Muscle layer of colon (tissue), 2 donors: ENCODE results near the gene SMG9.

Experiments used
- H3K27ac ChIP-seq: one replicate; pipeline ENCODE4 v1.7.0; 2013; ENCODE audit warnings: low read depth, mild to moderate bottlenecking, low read length, moderate library complexity
- H3K27me3 ChIP-seq, 2 donors: one replicate each; pipeline ENCODE4 v1.7.0; 2013; ENCODE audit warnings: low read length in 2 of 2, mild to moderate bottlenecking in 2 of 2; ENCODE audit not compliant: insufficient read depth in 2 of 2, control insufficient read depth in 1 of 2
- H3K36me3 ChIP-seq: one replicate; pipeline ENCODE4 v1.7.0; 2013; ENCODE audit warnings: mild to moderate bottlenecking, low read length; ENCODE audit not compliant: insufficient read depth
- H3K4me1 ChIP-seq: one replicate; pipeline ENCODE4 v1.7.0; 2013; ENCODE audit warnings: mild to moderate bottlenecking, low read length; ENCODE audit not compliant: insufficient read depth
- H3K4me3 ChIP-seq, 2 donors: one replicate each; pipeline ENCODE4 v1.7.0; 2013; ENCODE audit warnings: low read length in 2 of 2, low read depth in 1 of 2, mild to moderate bottlenecking in 1 of 2, moderate library complexity in 1 of 2
- H3K9ac ChIP-seq: one replicate; pipeline ENCODE4 v1.7.0; 2013; ENCODE audit warnings: low read length
- H3K9me3 ChIP-seq: one replicate; pipeline ENCODE4 v1.7.0; 2013; ENCODE audit warnings: mild to moderate bottlenecking, low read length
- donor health status: abdominal sarcoma.
- donor health status: Adenocarcinoma of cecum.

Gene SMG9

GRCh38 chr19:43786665-43787064, 31.9 kb upstream of the SMG9 start:
- H3K9me3 ChIP-seq: no peaks in the 10 kb centered on the region
- H3K27me3 ChIP-seq: no peaks in the 10 kb centered on the region
- no peak overlapping the region for H3K27ac ChIP-seq
- H3K4me1 ChIP-seq: no peaks in the 10 kb centered on the region
- no peak overlapping the region for H3K9ac ChIP-seq
- H3K4me3 ChIP-seq: no peak overlapping the region
- no peaks in the 10 kb centered on the region for H3K36me3 ChIP-seq

- no peaks in the 10 kb centered on the region for H3K4me1 ChIP-seq
- H3K9me3 ChIP-seq: no peaks in the 10 kb centered on the region
- H3K4me3 ChIP-seq: no peak overlapping the region
- H3K27me3 ChIP-seq: no peaks in the 10 kb centered on the region
- no peaks in the 10 kb centered on the region for H3K36me3 ChIP-seq
- H3K27ac ChIP-seq: no peak overlapping the region
- no peak overlapping the region for H3K9ac ChIP-seq
Observed at GRCh38 chr19:43784981-43785808, 30.4 kb upstream of the SMG9 start.

GRCh38 chr19:43784241-43784980, 29.6 kb upstream of the SMG9 start:
- no peak overlapping the region for H3K9ac ChIP-seq
- H3K4me3 ChIP-seq: no peak overlapping the region
- H3K9me3 ChIP-seq: no peaks in the 10 kb centered on the region
- no peaks in the 10 kb centered on the region for H3K36me3 ChIP-seq
- H3K27me3 ChIP-seq: no peaks in the 10 kb centered on the region
- H3K27ac ChIP-seq: no peak overlapping the region
- no peaks in the 10 kb centered on the region for H3K4me1 ChIP-seq

GRCh38 chr19:43783636-43784035, 28.9 kb upstream of the SMG9 start:
- no peaks in the 10 kb centered on the region for H3K4me1 ChIP-seq
- H3K27ac ChIP-seq: no peak overlapping the region

GRCh38 chr19:43782689-43783231, 28.0 kb upstream of the SMG9 start:
- no peak overlapping the region for H3K4me3 ChIP-seq
- H3K27me3 ChIP-seq: no peaks in the 10 kb centered on the region
- H3K36me3 ChIP-seq: no peaks in the 10 kb centered on the region
- H3K9ac ChIP-seq: no peak overlapping the region
- H3K27ac ChIP-seq: no peak overlapping the region
- H3K9me3 ChIP-seq: no peaks in the 10 kb centered on the region
- H3K4me1 ChIP-seq: no peaks in the 10 kb centered on the region

More at GRCh38 chr19:43783636-43784035, 28.9 kb upstream of the SMG9 start:
- Histone ChIP-seq H3K36me3 (no peaks in the 10 kb centered on the region), H3K9ac (no peak overlapping the region), H3K4me3 (no peak overlapping the region), H3K27me3 (no peaks in the 10 kb centered on the region), H3K9me3 (no peaks in the 10 kb centered on the region)

- Histone ChIP-seq H3K9ac (no peak overlapping the region), H3K4me3 (no peak overlapping the region), H3K36me3 (no peaks in the 10 kb centered on the region), H3K27ac (no peak overlapping the region), H3K9me3 (no peaks in the 10 kb centered on the region), H3K27me3 (no peaks in the 10 kb centered on the region), H3K4me1 (no peaks in the 10 kb centered on the region)
Observed at GRCh38 chr19:43782311-43782660, 27.5 kb upstream of the SMG9 start.

GRCh38 chr19:43781630-43782310, 27.0 kb upstream of the SMG9 start:
- H3K27ac ChIP-seq: no peak overlapping the region
- H3K27me3 ChIP-seq: no peaks in the 10 kb centered on the region
- no peaks in the 10 kb centered on the region for H3K9me3 ChIP-seq
- H3K4me1 ChIP-seq: no peaks in the 10 kb centered on the region
- H3K36me3 ChIP-seq: no peaks in the 10 kb centered on the region
- H3K9ac ChIP-seq: no peak overlapping the region
- H3K4me3 ChIP-seq: no peak overlapping the region

GRCh38 chr19:43780706-43781525, 26.2 kb upstream of the SMG9 start, which contains the start of gene KCNN4:
Gene KCNN4, minus strand, starts transcription at chr19:43780973. Its CDS starts 112 bp downstream, at chr19:43780861.
- Histone ChIP-seq H3K36me3 (no peaks in the 10 kb centered on the region), H3K27ac (no peak within 1 kb of the TSS), H3K4me1 (no peaks in the 10 kb centered on the region), H3K27me3 (no peaks in the 10 kb centered on the region), H3K9me3 (no peaks in the 10 kb centered on the region), H3K9ac (no peak within 1 kb of the TSS), H3K4me3 (no peak within 1 kb of the TSS)

GRCh38 chr19:43779820-43780219, 25.1 kb upstream of the SMG9 start:
- peaks cover 0 to 9% of the 10 kb centered on the region in 2 donors for H3K27me3 ChIP-seq
- H3K36me3 ChIP-seq: no peaks in the 10 kb centered on the region
- no peaks in the 10 kb centered on the region for H3K9me3 ChIP-seq
- no peak overlapping the region for H3K4me3 ChIP-seq
- H3K27ac ChIP-seq: no peak overlapping the region
- no peak overlapping the region for H3K9ac ChIP-seq
- H3K4me1 ChIP-seq: peaks cover under 1% of the 10 kb centered on the region

GRCh38 chr19:43779147-43779819, 24.5 kb upstream of the SMG9 start:
- no peaks in the 10 kb centered on the region for H3K36me3 ChIP-seq
- H3K27ac ChIP-seq: no peak overlapping the region
- no peak overlapping the region for H3K4me3 ChIP-seq
- peaks cover 0 to 9% of the 10 kb centered on the region in 2 donors for H3K27me3 ChIP-seq
- H3K9ac ChIP-seq: no peak overlapping the region
- no peaks in the 10 kb centered on the region for H3K9me3 ChIP-seq
- peaks cover 5% of the 10 kb centered on the region for H3K4me1 ChIP-seq
